H1 (cell line): ENCODE measurements around the gene STK26. TPM values are rescaled to one million over a fixed set of nuclear protein-coding genes. Genes with fewer than 3 reads are reported as not detected.

Experiments
- CTCF ChIA-PET: fragments of 300-600 bp; sonication (Branson Sonifier 250); formaldehyde crosslinking; loops from one replicate; lab custom pipeline; 2021; ENCODE audit not compliant: partially characterized antibody; lab: Charles Lee
- POLR2A ChIA-PET: fragments of 300-600 bp; sonication (Branson Sonifier 250); formaldehyde crosslinking; loops from one replicate; lab custom pipeline; 2021; ENCODE audit warnings: inconsistent platforms; ENCODE audit not compliant: partially characterized antibody; lab: Charles Lee
- DNase-seq, 2 experiments: peaks; one replicate each; pipeline versions ENCODE4 v3.0.0 to v3.0.0-alpha.2; 2010 to 2022; ENCODE audit warnings: low spot score in 2 of 2, low read depth in 1 of 2, mixed read lengths in 1 of 2
- FAIRE-seq: peaks from 2 replicates; lab custom pipeline; 2011; peaks lifted over from hg19 to GRCh38; lab: Jason Lieb, UNC
- H2AFZ ChIP-seq: 2 replicates; pipeline ENCODE4 v1.8.1; 2012; ENCODE audit warnings: low read length, inconsistent platforms
- H2AK5ac ChIP-seq: 2 replicates; pipeline ENCODE4 v1.6.1; 2013; ENCODE audit warnings: low read depth, low read length
- H2BK120ac ChIP-seq: replicated peaks from 2 replicates; pipeline ENCODE3; 2013; ENCODE audit warnings: low read depth, low read length, inconsistent platforms
- H2BK12ac ChIP-seq: 2 replicates; pipeline ENCODE4 v1.6.1; 2013; ENCODE audit warnings: low read depth, low read length
- H2BK15ac ChIP-seq: 2 replicates; pipeline ENCODE4 v1.6.1; 2013; ENCODE audit warnings: low read length
- H2BK20ac ChIP-seq: 2 replicates; pipeline ENCODE4 v1.6.1; 2013; ENCODE audit warnings: low read length
- H2BK5ac ChIP-seq: 2 replicates; pipeline ENCODE4 v1.6.1; 2013; ENCODE audit warnings: low read depth, low read length
- H3K14ac ChIP-seq: 2 replicates; pipeline ENCODE4 v1.6.1; 2013; ENCODE audit warnings: inconsistent platforms; ENCODE audit not compliant: insufficient read length
- H3K18ac ChIP-seq: 2 replicates; pipeline ENCODE4 v1.6.1; 2013; ENCODE audit warnings: low read length; ENCODE audit errors: extremely low read depth
- H3K23ac ChIP-seq: 2 replicates; pipeline ENCODE4 v1.6.1; 2013; ENCODE audit warnings: inconsistent platforms; ENCODE audit not compliant: insufficient read length
- H3K23me2 ChIP-seq: 2 replicates; pipeline ENCODE4 v1.6.1; 2013; ENCODE audit warnings: low read depth, low read length
- H3K27ac ChIP-seq: 2 replicates; pipeline ENCODE4 v1.6.1; 2011; ENCODE audit warnings: low read depth, low read length, inconsistent platforms
- H3K27me3 ChIP-seq, 4 experiments: replicated peaks in 1 of 4; 1 replicate in 1 of 4; 2 replicates in 3 of 4; pipeline versions ENCODE4 v1.6.1 to v1.8.1; 2011 to 2013; ENCODE audit warnings: low read length in 3 of 4, mild to moderate bottlenecking in 3 of 4, inconsistent platforms in 2 of 4, mixed read lengths in 2 of 4, moderate library complexity in 1 of 4; ENCODE audit not compliant: control insufficient read depth in 3 of 4, insufficient read depth in 3 of 4; ENCODE audit errors: extremely low read depth in 1 of 4
- H3K36me3 ChIP-seq, 4 experiments: 2 replicates each; pipeline versions ENCODE4 v1.6.1 to v1.8.1; 2011 to 2013; ENCODE audit warnings: mild to moderate bottlenecking in 4 of 4, low read length in 3 of 4, moderate library complexity in 2 of 4, control low read depth in 1 of 4, inconsistent platforms in 1 of 4; ENCODE audit not compliant: insufficient read depth in 4 of 4, control insufficient read depth in 2 of 4
- H3K4ac ChIP-seq: replicated peaks from 2 replicates; pipeline ENCODE3; 2013; ENCODE audit warnings: low read length, low read depth, mixed read lengths, inconsistent platforms; ENCODE audit not compliant: insufficient read length
- H3K4me1 ChIP-seq, 4 experiments: replicated peaks in 1 of 4; 1 replicate in 1 of 4; 2 replicates in 3 of 4; pipeline versions ENCODE4 v1.6.1 to v1.8.1; 2011 to 2013; ENCODE audit warnings: low read length in 3 of 4, inconsistent platforms in 2 of 4, mixed read lengths in 1 of 4; ENCODE audit not compliant: insufficient read depth in 4 of 4, control insufficient read depth in 3 of 4
- H3K4me2 ChIP-seq, 2 experiments: 2 replicates each; pipeline versions ENCODE4 v1.6.1 to v1.8.1; 2011 to 2013; ENCODE audit warnings: low read depth in 2 of 2, low read length in 2 of 2, control low read depth in 1 of 2, inconsistent platforms in 1 of 2, mild to moderate bottlenecking in 1 of 2; ENCODE audit not compliant: insufficient read depth in 1 of 2
- H3K4me3 ChIP-seq, 4 experiments: fragments of 200-600, 300-600 bp in 1 of 4; sonication (generic), shearing (Covaris generic), sonication (Bioruptor Twin) in 1 of 4; 2 replicates each; pipeline versions ENCODE4 v1.5.1 to v1.8.1; 2011 to 2016; ENCODE audit warnings: low read length in 4 of 4, low read depth in 3 of 4, control low read depth in 2 of 4, inconsistent platforms in 2 of 4, mild to moderate bottlenecking in 2 of 4, mixed read lengths in 1 of 4, moderate library complexity in 1 of 4; ENCODE audit not compliant: insufficient read depth in 2 of 4; ENCODE audit errors: extremely low read depth in 1 of 4
- H3K56ac ChIP-seq: replicated peaks from 2 replicates; pipeline ENCODE3; 2013; ENCODE audit warnings: low read depth, mild to moderate bottlenecking, mixed read lengths, low read length, inconsistent platforms; ENCODE audit not compliant: insufficient read length
- H3K79me1 ChIP-seq: 2 replicates; pipeline ENCODE4 v1.6.1; 2013; ENCODE audit warnings: low read depth, low read length, control low read depth
- H3K79me2 ChIP-seq, 2 experiments: 2 replicates each; pipeline versions ENCODE4 v1.6.1 to v1.8.1; 2012 to 2013; ENCODE audit warnings: low read length in 2 of 2, mild to moderate bottlenecking in 2 of 2, inconsistent platforms in 1 of 2; ENCODE audit not compliant: insufficient read depth in 2 of 2, control insufficient read depth in 1 of 2
- H3K9ac ChIP-seq, 4 experiments: replicated peaks in 1 of 4; 1 replicate in 1 of 4; 2 replicates in 3 of 4; pipeline versions ENCODE4 v1.6.1 to v1.8.1; 2011 to 2013; ENCODE audit warnings: low read depth in 3 of 4, low read length in 3 of 4, control low read depth in 2 of 4, mild to moderate bottlenecking in 2 of 4, moderate library complexity in 2 of 4, inconsistent platforms in 1 of 4; ENCODE audit errors: extremely low read depth in 1 of 4
- H3K9me3 ChIP-seq, 2 experiments: 2 replicates each; pipeline versions ENCODE4 v1.6.1 to v1.8.1; 2012 to 2013; ENCODE audit warnings: mild to moderate bottlenecking in 2 of 2, moderate library complexity in 2 of 2, control low read depth in 1 of 2, inconsistent platforms in 1 of 2, low read depth in 1 of 2, low read length in 1 of 2, mixed read lengths in 1 of 2; ENCODE audit not compliant: insufficient read depth in 2 of 2
- H4K20me1 ChIP-seq, 2 experiments: replicated peaks in 1 of 2; 2 replicates each; pipeline versions ENCODE3 to v1.8.1; 2011 to 2013; ENCODE audit warnings: inconsistent platforms in 2 of 2, low read length in 2 of 2, mild to moderate bottlenecking in 1 of 2; ENCODE audit not compliant: insufficient read depth in 2 of 2, control insufficient read depth in 1 of 2
- H4K5ac ChIP-seq: 2 replicates; pipeline ENCODE4 v1.6.1; 2013; ENCODE audit warnings: low read length, low read depth, mixed read lengths, inconsistent platforms; ENCODE audit not compliant: insufficient read length
- H4K8ac ChIP-seq: 2 replicates; pipeline ENCODE4 v1.8.0; 2013; ENCODE audit warnings: mild to moderate bottlenecking, moderate library complexity, low read length, inconsistent platforms; ENCODE audit not compliant: insufficient read depth; ENCODE audit errors: extremely low read depth
- H4K91ac ChIP-seq: replicated peaks from 2 replicates; pipeline ENCODE3; 2013; ENCODE audit warnings: low read length, mixed read lengths, inconsistent platforms; ENCODE audit not compliant: insufficient read length
- CBX5 ChIP-seq: fragments of 300-800, 300-1000 bp; sonication (generic); IDR thresholded peaks from 2 replicates; pipeline ENCODE4 v1.7.1; 2016; ENCODE audit warnings: antibody characterized with exemption, low read length, low read depth
- EGR1 ChIP-seq: IDR thresholded peaks from 2 replicates; pipeline ENCODE4 v1.6.1; 2011; ENCODE audit warnings: low read depth, low read length, borderline replicate concordance
- FOSL1 ChIP-seq: IDR thresholded peaks from 2 replicates; pipeline ENCODE4 v1.6.1; 2011; ENCODE audit warnings: mild to moderate bottlenecking, low read depth, low read length, moderate library complexity; ENCODE audit not compliant: insufficient read depth
- GTF2F1 ChIP-seq: IDR thresholded peaks from 2 replicates; pipeline ENCODE4 v1.6.1; 2012; ENCODE audit warnings: low read depth, low read length, improper control_type of control experiment, borderline replicate concordance
- JUND ChIP-seq: IDR thresholded peaks from 2 replicates; pipeline ENCODE4 v1.6.1; 2011; ENCODE audit warnings: mild to moderate bottlenecking, improper control_type of control experiment, low read length
- NRF1 ChIP-seq: IDR thresholded peaks from 2 replicates; pipeline ENCODE4 v1.6.1; 2011; ENCODE audit warnings: mild to moderate bottlenecking, low read depth, low read length, improper control_type of control experiment
- RFX5 ChIP-seq: IDR thresholded peaks from 2 replicates; pipeline ENCODE4 v1.6.1; 2011; ENCODE audit warnings: low read depth, low read length, improper control_type of control experiment, borderline replicate concordance
- TBP ChIP-seq: IDR thresholded peaks from 2 replicates; pipeline ENCODE4 v1.6.1; 2011; ENCODE audit warnings: low read depth, low read length, improper control_type of control experiment
- WGBS, 2 experiments: shearing (Covaris generic) in 1 of 2; methylation state at CpG; one replicate each; pipeline versions ENCODE4 v1.1.6 to v1.1.7; 2013 to 2015; ENCODE audit warnings: low lambda C conversion rate in 2 of 2, mixed read lengths in 2 of 2, inconsistent platforms in 1 of 2, low coverage in 1 of 2, missing lambda C conversion rate in 1 of 2; ENCODE audit not compliant: insufficient replicate concordance in 2 of 2, insufficient coverage in 1 of 2, insufficient read length in 1 of 2; ENCODE audit errors: extremely low coverage in 1 of 2, missing lambda C conversion rate in 1 of 2; 5-methylcytosine and 5-hydroxymethylcytosine counted together
- polyA plus RNA-seq, 7 experiments: library from polyadenylated mRNA; depleted of rRNA in 3 of 7; stranded (reverse) in 5 of 7; unstranded in 2 of 7; fragments of >200 nt in 5 of 7; fragments of 200-250 nt in 2 of 7; gene quantifications; 1 replicate in 5 of 7; 2 replicates in 1 of 7; 4 replicates in 1 of 7; pipeline versions ENCODE4 v1.2.1 to v1.2.3, GENCODE V29; 2011 to 2013; ENCODE audit warnings: missing spikeins in 2 of 7, mixed read lengths in 2 of 7
- total RNA-seq: library from RNA; stranded (reverse); fragmentation: NEBNext Ultra II Directional; extraction: Animal tissue kit (Norgen Biotek cat#: 25700); gene quantifications from 2 replicates; pipeline ENCODE4 v1.2.1, GENCODE V29; 2021

The STK26 gene
- total and polyA plus RNA-seq, 2 of the 8 experiments (the other 6 are each of a cell fraction or from before 2014, with no cell fraction given): 24.2 to 98.2 TPM

DNA sequence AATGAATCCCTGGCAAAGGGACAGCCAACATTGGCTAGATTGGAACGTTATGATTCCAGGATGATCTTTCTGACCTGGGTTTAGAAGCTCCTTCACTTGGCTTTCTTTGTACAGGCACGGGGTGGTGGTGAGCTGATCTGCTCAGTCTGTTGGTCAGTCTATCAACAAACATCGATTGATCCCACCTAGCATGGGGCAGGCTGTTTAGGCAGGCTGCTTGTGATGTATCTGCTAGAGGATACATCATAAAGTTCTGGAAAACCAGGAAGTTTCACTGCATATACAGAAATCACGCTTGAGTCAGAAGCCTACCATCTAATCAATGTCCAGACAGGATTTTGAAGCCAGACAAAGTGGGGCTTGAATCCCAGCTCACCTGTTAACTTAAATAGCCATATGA lies 97.8 kb downstream of the STK26 start:
- H3K4ac ChIP-seq: no peak overlapping the region
- no peaks in the 10 kb centered on the region for H3K36me3 ChIP-seq
- H4K8ac ChIP-seq: no peak overlapping the region
- H3K4me3 ChIP-seq: no peak overlapping the region
- no peak overlapping the region for H2AFZ ChIP-seq
- no peak overlapping the region for H2BK12ac ChIP-seq
- no peak overlapping the region for H3K27ac ChIP-seq
- H2BK120ac ChIP-seq: no peak overlapping the region
- no peak overlapping the region for H3K23ac ChIP-seq
- H3K4me2 ChIP-seq: no peak overlapping the region
- H2BK5ac ChIP-seq: no peak overlapping the region
- FAIRE-seq (no peak), DNase-seq (no peak)
- H2BK20ac ChIP-seq: no peak overlapping the region
- no peaks in the 10 kb centered on the region for H3K23me2 ChIP-seq
- WGBS, 2 experiments: 88% methylated on average over 4 of the region's 4 CpGs; no CpG with 5 or more reads in 1 of the 2 experiments
- peaks cover 0 to 7% (median 0%) of the 10 kb centered on the region in 4 experiments; a peak in 1 of 7 replicates for H3K4me1 ChIP-seq
- H4K5ac ChIP-seq: no peak overlapping the region
- no peaks in the 10 kb centered on the region for H3K9me3 ChIP-seq
- no peak overlapping the region for H2BK15ac ChIP-seq
- no peaks in the 10 kb centered on the region for H4K20me1 ChIP-seq
- H4K91ac ChIP-seq: no peak overlapping the region
- H3K27me3 ChIP-seq: no peaks in the 10 kb centered on the region
- no peak overlapping the region for H3K56ac ChIP-seq
- H3K14ac ChIP-seq: no peak overlapping the region
- H3K18ac ChIP-seq: no peak overlapping the region
- H3K9ac ChIP-seq: no peak overlapping the region
- ChIA-PET POLR2A (no interaction called here), CTCF (no interaction called here)
- TF ChIP-seq EGR1 (no peak), RFX5 (no peak), GTF2F1 (no peak), CBX5 (no peak), NRF1 (no peak), TBP (no peak), FOSL1 (no peak), JUND (no peak)
- H2AK5ac ChIP-seq: no peak overlapping the region
- no peaks in the 10 kb centered on the region for H3K79me2 ChIP-seq
- H3K79me1 ChIP-seq: no peaks in the 10 kb centered on the region
